OCI-LY7 (cell line): Measurements from ENCODE around the gene ERP44. TPM values are rescaled to one million over a fixed set of nuclear protein-coding genes. Genes with fewer than 3 reads are reported as not detected.

Experiments used
- BruUV-seq: library from RNA; stranded (reverse); fragments of 400-500 nt; replicated peaks from 2 replicates; lab custom pipeline; 2021; lab: Mats Ljungman, UMichigan
- CTCF ChIA-PET: fragments of 300-600 bp; sonication (Branson Sonifier 250); formaldehyde crosslinking; loops from one replicate; lab custom pipeline; 2022; ENCODE audit warnings: antibody characterized with exemption; ENCODE audit not compliant: unreplicated experiment; lab: Charles Lee
- POLR2A ChIA-PET: fragments of 300-600 bp; sonication (Branson Sonifier 250); formaldehyde crosslinking; loops from one replicate; lab custom pipeline; 2022; ENCODE audit warnings: antibody characterized with exemption; lab: Charles Lee
- DNase-seq: peaks from one replicate; pipeline ENCODE4 v3.0.0-alpha.2; 2015; ENCODE audit warnings: low spot score
- H2AFZ ChIP-seq: fragments of 200-600 bp; sonication (generic), shearing (Covaris generic); 2 replicates; pipeline ENCODE4 v1.6.1; 2014; ENCODE audit warnings: mild to moderate bottlenecking, antibody characterized with exemption, low read length, moderate library complexity
- H3K27ac ChIP-seq: fragments of 200-600 bp; sonication (generic); 2 replicates; pipeline ENCODE4 v1.5.1; 2014; ENCODE audit warnings: mixed run types, low read depth, mild to moderate bottlenecking, moderate library complexity, low read length, inconsistent platforms; ENCODE audit not compliant: poor library complexity, severe bottlenecking
- H3K36me3 ChIP-seq: fragments of 200-600 bp; sonication (generic); 2 replicates; pipeline ENCODE4 v1.6.1; 2014; ENCODE audit warnings: mild to moderate bottlenecking, antibody characterized with exemption, low read length, moderate library complexity, mixed read lengths; ENCODE audit not compliant: insufficient read depth
- H3K4me1 ChIP-seq: fragments of 200-600 bp; sonication (generic); 2 replicates; pipeline ENCODE4 v1.5.1; 2014; ENCODE audit warnings: mild to moderate bottlenecking, low read length; ENCODE audit not compliant: insufficient read depth, poor library complexity, severe bottlenecking
- H3K4me2 ChIP-seq: fragments of 200-600 bp; sonication (generic); 2 replicates; pipeline ENCODE4 v1.6.1; 2014; ENCODE audit warnings: mild to moderate bottlenecking, low read length
- H3K4me3 ChIP-seq: fragments of 200-600 bp; sonication (generic); 2 replicates; pipeline ENCODE4 v1.5.1; 2014; ENCODE audit warnings: mild to moderate bottlenecking, low read depth, low read length; ENCODE audit not compliant: poor library complexity, severe bottlenecking
- H3K79me2 ChIP-seq: fragments of 200-600 bp; sonication (generic); 2 replicates; pipeline ENCODE4 v1.6.1; 2016; ENCODE audit warnings: low read depth, mild to moderate bottlenecking, low read length, moderate library complexity, mixed read lengths; ENCODE audit not compliant: insufficient read depth
- H3K9me2 ChIP-seq: fragments of 200-600 bp; sonication (generic); 2 replicates; pipeline ENCODE4 v1.6.1; 2016; ENCODE audit warnings: mild to moderate bottlenecking, low read length, mixed read lengths; ENCODE audit not compliant: insufficient read depth
- H3K9me3 ChIP-seq: fragments of 200-600 bp; sonication (generic); 2 replicates; pipeline ENCODE4 v1.6.1; 2014; ENCODE audit warnings: mild to moderate bottlenecking, mixed run types, low read length, mixed read lengths
- H4K20me1 ChIP-seq: fragments of 200-600 bp; sonication (generic); 2 replicates; pipeline ENCODE4 v1.6.1; 2014; ENCODE audit warnings: mild to moderate bottlenecking, antibody characterized with exemption, low read length, moderate library complexity, mixed read lengths; ENCODE audit not compliant: insufficient read depth
- CTCF ChIP-seq: fragments of 200-600 bp; sonication (generic); conservative IDR thresholded peaks from 2 replicates; pipeline ENCODE4 v1.5.1; 2014; ENCODE audit warnings: mild to moderate bottlenecking, antibody characterized with exemption, low read length, moderate library complexity, mixed read lengths
- EZH2phosphoT487 ChIP-seq: fragments of 200-600 bp; sonication (generic); IDR thresholded peaks from 2 replicates; pipeline ENCODE4 v1.6.1; 2018; ENCODE audit warnings: low read depth, borderline replicate concordance, mild to moderate bottlenecking, mixed run types, antibody characterized with exemption, low read length, moderate library complexity, mixed read lengths
- intact Hi-C: fragments of 100-400 bp; cut with micrococcal nuclease; formaldehyde crosslinking; loops from one replicate; pipeline ENCODE4 v1.10.0; 2022; ENCODE audit not compliant: unreplicated experiment
- total RNA-seq, 2 experiments: library from RNA; depleted of rRNA in 1 of 2; stranded (reverse); fragments of >200 nt in 1 of 2; shearing (Covaris generic) in 1 of 2; gene quantifications; 2 replicates each; pipeline ENCODE4 v1.2.3, GENCODE V29; 2014 to 2022

ERP44 gene
- total RNA-seq, 2 experiments from 2014 or later = 19.3 to 28.1 TPM

- Histone ChIP-seq H3K4me1 (no peaks in the 10 kb centered on the region), H3K79me2 (no peaks in the 10 kb centered on the region), H3K27ac (no peak overlapping the region), H3K36me3 (0 out of 2 replicates have a peak, but pooled peaks cover under 1% of the 10 kb centered on the region), H4K20me1 (no peaks in the 10 kb centered on the region), H3K9me2 (no peaks in the 10 kb centered on the region), H3K9me3 (no peaks in the 10 kb centered on the region), H3K4me2 (no peak overlapping the region), H2AFZ (no peak overlapping the region), H3K4me3 (no peak overlapping the region)
- ChIA-PET CTCF (no interaction called here), POLR2A (interaction anchor here (0.8 to 1.5 kb wide), 2 partner anchors 15 to 192 kb away, joined by 3 to 6 read pairs; no protein-coding TSS in a partner anchor)
- BruUV-seq = no TSS peak
- intact Hi-C loops = no loop called here
- no peak for DNase-seq
- no peak for TF ChIP-seq CTCF
Observed at GRCh38 chr9:99964336-99964735, 134.5 kb downstream of the ERP44 start.

GRCh38 chr9:99962680-99963261, 136.0 kb downstream of the ERP44 start:
- intact Hi-C loops = no loop called here
- no peak for TF ChIP-seq EZH2phosphoT487
- TF ChIP-seq CTCF = no peak
- H3K4me1 ChIP-seq = no peaks in the 10 kb centered on the region
- no peaks in the 10 kb centered on the region for H4K20me1 ChIP-seq
- no peak overlapping the region for H2AFZ ChIP-seq
- ChIA-PET CTCF (no interaction called here), POLR2A (interaction anchor here (0.6 to 0.7 kb wide), 2 partner anchors 11 to 153 kb away, joined by 3 to 4 read pairs; no protein-coding TSS in a partner anchor)
- no peaks in the 10 kb centered on the region for H3K9me3 ChIP-seq
- no peaks in the 10 kb centered on the region for H3K79me2 ChIP-seq
- H3K4me2 ChIP-seq = no peak overlapping the region
- H3K27ac ChIP-seq = no peak overlapping the region
- BruUV-seq = no TSS peak
- no peak overlapping the region for H3K4me3 ChIP-seq
- no peaks in the 10 kb centered on the region for H3K36me3 ChIP-seq
- H3K9me2 ChIP-seq = no peaks in the 10 kb centered on the region
- DNase-seq = no peak

- POLR2A ChIA-PET = no interaction called here
- Histone ChIP-seq H3K4me2 (no peak overlapping the region), H3K4me3 (no peak overlapping the region), H2AFZ (no peak overlapping the region), H3K27ac (no peak overlapping the region), H4K20me1 (no peaks in the 10 kb centered on the region), H3K4me1 (no peaks in the 10 kb centered on the region), H3K36me3 (peaks cover 21% of the 10 kb centered on the region), H3K9me3 (peaks cover 5% of the 10 kb centered on the region; the same call in 1 of the 2 replicates), H3K79me2 (no peaks in the 10 kb centered on the region), H3K9me2 (no peaks in the 10 kb centered on the region)
- CTCF ChIA-PET = no interaction called here
- DNase-seq = no peak
- TF ChIP-seq CTCF (no peak), EZH2phosphoT487 (no peak)
- no TSS peak for BruUV-seq
- intact Hi-C loops = no loop called here
Observed at GRCh38 chr9:99955606-99956005, 143.2 kb downstream of the ERP44 start.
